ENCODE results near the gene MASP2. TPM values are rescaled to one million over a fixed set of nuclear protein-coding genes. Genes with fewer than 3 reads are reported as not detected.

Gene MASP2
- total and polyA plus RNA-seq, 2 donors (not counting 1 experiment from before 2014, with no cell fraction given): 0.06 TPM; not detected in 1

- ChIA-PET POLR2A (no interaction called here), CTCF (interaction anchor here (1.1 to 2.9 kb wide), 2 partner anchors 35 to 571 kb away, joined by 3 to 14 read pairs; no protein-coding TSS in a partner anchor)
- Histone ChIP-seq H4K20me1 (ENCODE audit: control insufficient read depth, insufficient read depth, low read length, poor library complexity, severe bottlenecking) (no peaks in the 10 kb centered on the region), H3K36me3 (replicated peaks in 1 of 2; ENCODE audit: control extremely low read depth in 1 of 2, control insufficient read depth in 1 of 2, extremely low read depth in 1 of 2, insufficient read depth in 2 of 2, low read length in 1 of 2) (peaks cover 2 to 90% of the 10 kb centered on the region in 2 experiments), H3K4me1 (ENCODE audit: control insufficient read depth in 2 of 2, insufficient read depth in 2 of 2, low read length in 2 of 2) (no peaks in the 10 kb centered on the region), H3K27ac (ENCODE audit: low read length in 2 of 2) (no peak overlapping the region), H3K27me3 (replicated peaks in 1 of 4; ENCODE audit: control extremely low read depth in 1 of 4, control insufficient read depth in 3 of 4, insufficient read depth in 4 of 4, low read length in 3 of 4) (no peaks in the 10 kb centered on the region), H2AFZ (ENCODE audit: insufficient read depth, low read depth, low read length, poor library complexity, severe bottlenecking) (no peak overlapping the region), H3K9ac (ENCODE audit: low read length) (no peak overlapping the region), H3K79me2 (ENCODE audit: control insufficient read depth, insufficient read depth, low read length) (no peaks in the 10 kb centered on the region), H3K4me2 (replicated peaks; ENCODE audit: low read depth, low read length, poor library complexity, severe bottlenecking) (no peak overlapping the region), H3K9me3 (ENCODE audit: control extremely low read depth in 1 of 3, control insufficient read depth in 2 of 3, insufficient read depth in 1 of 3, low read length in 2 of 3) (no peaks in the 10 kb centered on the region), H3K4me3 (ENCODE audit: control extremely low read depth in 1 of 5, extremely low read depth in 1 of 5, insufficient read depth in 1 of 5, low read depth in 2 of 5, low read length in 4 of 5) (no peak overlapping the region)
- TF ChIP-seq EZH2 (IDR thresholded peaks at IDR 0.05; ENCODE audit: borderline replicate concordance, insufficient read depth, low read depth, low read length, poor library complexity, severe bottlenecking): no peak
- H3K27ac Mint-ChIP-seq: no peak overlapping the region
- DNase-seq (no peak), ATAC-seq (ENCODE audit: low read depth) (no peak)
- intact Hi-C loops (cut with micrococcal nuclease): no loop called here
- H3K4me1 Mint-ChIP-seq: peaks cover 4% of the 10 kb centered on the region
- no peaks in the 10 kb centered on the region for H3K9me3 Mint-ChIP-seq (ENCODE audit: insufficient read depth)
- 55% methylated on average over 8 of the region's 13 CpGs for WGBS (ENCODE audit: insufficient coverage)
- H3K27me3 Mint-ChIP-seq: no peaks in the 10 kb centered on the region
- H3K4me3 Mint-ChIP-seq: no peak overlapping the region
Measured at GRCh38 chr1:11072216-11072917, 25.3 kb upstream of the MASP2 start.

- Histone ChIP-seq H2AFZ (ENCODE audit: insufficient read depth, low read depth, low read length, poor library complexity, severe bottlenecking) (no peak overlapping the region), H3K79me2 (ENCODE audit: control insufficient read depth, insufficient read depth, low read length) (no peaks in the 10 kb centered on the region), H3K4me1 (ENCODE audit: control insufficient read depth in 2 of 2, insufficient read depth in 2 of 2, low read length in 2 of 2) (no peaks in the 10 kb centered on the region), H3K36me3 (replicated peaks in 1 of 2; ENCODE audit: control extremely low read depth in 1 of 2, control insufficient read depth in 1 of 2, extremely low read depth in 1 of 2, insufficient read depth in 2 of 2, low read length in 1 of 2) (peaks cover 0 to 86% of the 10 kb centered on the region in 2 experiments), H3K27me3 (replicated peaks in 1 of 4; ENCODE audit: control extremely low read depth in 1 of 4, control insufficient read depth in 3 of 4, insufficient read depth in 4 of 4, low read length in 3 of 4) (no peaks in the 10 kb centered on the region), H3K9ac (ENCODE audit: low read length) (no peak overlapping the region), H3K4me3 (ENCODE audit: control extremely low read depth in 1 of 5, extremely low read depth in 1 of 5, insufficient read depth in 1 of 5, low read depth in 2 of 5, low read length in 4 of 5) (no peak overlapping the region), H4K20me1 (ENCODE audit: control insufficient read depth, insufficient read depth, low read length, poor library complexity, severe bottlenecking) (no peaks in the 10 kb centered on the region), H3K4me2 (replicated peaks; ENCODE audit: low read depth, low read length, poor library complexity, severe bottlenecking) (no peak overlapping the region), H3K9me3 (ENCODE audit: control extremely low read depth in 1 of 3, control insufficient read depth in 2 of 3, insufficient read depth in 1 of 3, low read length in 2 of 3) (no peaks in the 10 kb centered on the region), H3K27ac (ENCODE audit: low read length in 2 of 2) (no peak overlapping the region)
- TF ChIP-seq CTCF (IDR thresholded peaks at IDR 0.05) (no peak), EZH2 (IDR thresholded peaks at IDR 0.05; ENCODE audit: borderline replicate concordance, insufficient read depth, low read depth, low read length, poor library complexity, severe bottlenecking) (no peak)
- Mint-ChIP-seq H3K27ac (no peak overlapping the region), H3K27me3 (no peaks in the 10 kb centered on the region), H3K9me3 (ENCODE audit: insufficient read depth) (no peaks in the 10 kb centered on the region), H3K4me3 (no peak overlapping the region), H3K4me1 (peaks cover 4% of the 10 kb centered on the region)
- 96% methylated on average over 15 of the region's 15 CpGs for WGBS (ENCODE audit: insufficient coverage)
- ATAC-seq (ENCODE audit: low read depth) (no peak), DNase-seq (no peak)
- ChIA-PET CTCF (interaction anchor here (2.9 kb wide), 1 partner anchor 34 kb away, joined by 14 read pairs; no protein-coding TSS in a partner anchor), POLR2A (no interaction called here)
- intact Hi-C loops (cut with micrococcal nuclease): no loop called here
Measured at GRCh38 chr1:11071463-11072215, 24.6 kb upstream of the MASP2 start.
